ENCODE measurements around the gene RBM15B. TPM values are rescaled to one million over a fixed set of nuclear protein-coding genes. Genes with fewer than 3 reads are reported as not detected.

The RBM15B gene
- total RNA-seq, 1 experiment from 2014 or later: 33.7 TPM

GRCh38 chr3:51429138-51429537 is 38.1 kb downstream of the RBM15B start:
- Mint-ChIP-seq H3K27ac (ENCODE audit: unreplicated experiment) (no peak overlapping the region), H3K4me1 (ENCODE audit: low read depth, unreplicated experiment) (no peaks in the 10 kb centered on the region), H3K36me3 (ENCODE audit: insufficient read depth, unreplicated experiment) (peaks cover 48% of the 10 kb centered on the region), H3K27me3 (ENCODE audit: insufficient read depth, unreplicated experiment) (no peaks in the 10 kb centered on the region), H3K9me3 (ENCODE audit: unreplicated experiment) (no peaks in the 10 kb centered on the region), H3K4me3 (ENCODE audit: unreplicated experiment) (no peak overlapping the region)
- Histone ChIP-seq H3K27me3 (replicated peaks; ENCODE audit: control insufficient read depth, insufficient read depth, low read length) (no peaks in the 10 kb centered on the region), H3K4me1 (no peaks in the 10 kb centered on the region), H3K36me3 (ENCODE audit: control insufficient read depth, insufficient read depth, low read length) (no peaks in the 10 kb centered on the region), H3K4me3 (ENCODE audit: low read depth, low read length) (no peak overlapping the region), H3K9me3 (no peaks in the 10 kb centered on the region)
- no peak for TF ChIP-seq CTCF (IDR thresholded peaks at IDR 0.05; ENCODE audit: insufficient read depth in 1 of 2, low read depth in 1 of 2, low read length in 1 of 2, severe bottlenecking in 1 of 2, unreplicated experiment in 1 of 2)
- CTCF ChIA-PET: no interaction called here
- no TSS peak for BruUV-seq (replicated peaks)
- POLR2A ChIA-PET: no interaction called here
- intact Hi-C loops (cut with micrococcal nuclease; ENCODE audit: unreplicated experiment): no loop called here
- DNase-seq: peak in 1 of 2 experiments; percentile 5

- intact Hi-C loops (cut with micrococcal nuclease; ENCODE audit: unreplicated experiment): loop anchor here (1.0 kb wide), 1 partner anchor 43 kb away; the partner anchor contains the start of gene RBM15B
- no peak overlapping the region for H3K4me3 ChIP-seq (ENCODE audit: low read depth, low read length)
- no peak for DNase-seq
- BruUV-seq (replicated peaks): no TSS peak
- Mint-ChIP-seq H3K27me3 (ENCODE audit: insufficient read depth, unreplicated experiment) (no peaks in the 10 kb centered on the region), H3K4me1 (ENCODE audit: low read depth, unreplicated experiment) (no peaks in the 10 kb centered on the region), H3K9me3 (ENCODE audit: unreplicated experiment) (no peaks in the 10 kb centered on the region), H3K4me3 (ENCODE audit: unreplicated experiment) (no peak overlapping the region), H3K36me3 (ENCODE audit: insufficient read depth, unreplicated experiment) (peaks cover 35% of the 10 kb centered on the region), H3K27ac (ENCODE audit: unreplicated experiment) (no peak overlapping the region)
- ChIA-PET POLR2A (no interaction called here), CTCF (interaction anchor here (0.6 to 1.0 kb wide), 3 partner anchors 35 to 248 kb away, joined by 3 to 4 read pairs (median 3); no protein-coding TSS in a partner anchor)
- H3K36me3 ChIP-seq (ENCODE audit: control insufficient read depth, insufficient read depth, low read length): no peaks in the 10 kb centered on the region
- no peaks in the 10 kb centered on the region for H3K27me3 ChIP-seq (replicated peaks; ENCODE audit: control insufficient read depth, insufficient read depth, low read length)
- no peaks in the 10 kb centered on the region for H3K4me1 ChIP-seq
- no peak for TF ChIP-seq CTCF (IDR thresholded peaks at IDR 0.05; ENCODE audit: insufficient read depth in 1 of 2, low read depth in 1 of 2, low read length in 1 of 2, severe bottlenecking in 1 of 2, unreplicated experiment in 1 of 2)
- H3K9me3 ChIP-seq: no peaks in the 10 kb centered on the region
These were observed 43.0 kb downstream of the RBM15B start for GRCh38 chr3:51434110-51434509.

DNA sequence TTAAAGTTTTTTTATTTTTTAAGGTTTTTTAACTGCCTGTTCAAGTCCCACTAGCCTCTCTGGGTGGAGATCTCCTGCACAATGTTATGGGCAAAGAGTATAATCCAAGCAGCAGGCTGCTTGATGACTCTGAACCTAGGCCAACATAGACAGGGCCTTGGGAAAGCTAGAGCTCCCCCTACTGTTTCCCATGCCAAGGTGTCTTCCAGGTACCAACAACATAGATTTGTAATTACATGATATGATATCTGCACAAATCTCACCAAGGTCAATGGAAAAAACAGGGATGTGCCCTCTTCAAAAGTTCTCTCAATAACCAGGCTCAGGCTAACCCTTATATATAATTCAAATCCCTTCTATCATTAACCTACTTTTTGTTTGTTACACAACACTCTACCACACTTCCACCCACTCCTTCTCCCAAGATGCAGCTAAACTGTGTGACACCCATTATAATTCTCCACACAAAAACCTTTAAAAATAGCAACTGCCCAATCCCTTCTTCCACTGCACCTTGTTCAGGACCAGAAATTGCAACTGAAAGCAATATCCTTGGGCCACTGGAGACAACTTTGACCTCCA is 43.8 kb downstream of the RBM15B start:
- no peaks in the 10 kb centered on the region for H3K9me3 Mint-ChIP-seq (ENCODE audit: unreplicated experiment)
- H3K4me3 Mint-ChIP-seq (ENCODE audit: unreplicated experiment): no peak overlapping the region
- ChIA-PET POLR2A (no interaction called here), CTCF (interaction anchor here (0.6 to 1.0 kb wide), 3 partner anchors 34 to 248 kb away, joined by 3 to 4 read pairs (median 3); no protein-coding TSS in a partner anchor)
- peaks cover 31% of the 10 kb centered on the region for H3K36me3 Mint-ChIP-seq (ENCODE audit: insufficient read depth, unreplicated experiment)
- no peaks in the 10 kb centered on the region for H3K27me3 Mint-ChIP-seq (ENCODE audit: insufficient read depth, unreplicated experiment)
- no TSS peak for BruUV-seq (replicated peaks)
- H3K27ac Mint-ChIP-seq (ENCODE audit: unreplicated experiment): no peak overlapping the region
- no peaks in the 10 kb centered on the region for H3K27me3 ChIP-seq (replicated peaks; ENCODE audit: control insufficient read depth, insufficient read depth, low read length)
- intact Hi-C loops (cut with micrococcal nuclease; ENCODE audit: unreplicated experiment): loop anchor here (1.0 kb wide), 1 partner anchor 44 kb away; the partner anchor contains the start of gene RBM15B
- no peaks in the 10 kb centered on the region for H3K9me3 ChIP-seq
- no peaks in the 10 kb centered on the region for H3K36me3 ChIP-seq (ENCODE audit: control insufficient read depth, insufficient read depth, low read length)
- DNase-seq: peak; percentile 46 to 48
- no peak overlapping the region for H3K4me3 ChIP-seq (ENCODE audit: low read depth, low read length)
- no peaks in the 10 kb centered on the region for H3K4me1 Mint-ChIP-seq (ENCODE audit: low read depth, unreplicated experiment)
- H3K4me1 ChIP-seq: no peaks in the 10 kb centered on the region
- TF ChIP-seq CTCF (IDR thresholded peaks at IDR 0.05; ENCODE audit: insufficient read depth in 1 of 2, low read depth in 1 of 2, low read length in 1 of 2, severe bottlenecking in 1 of 2, unreplicated experiment in 1 of 2): peak; percentile 45 to 76
